Upper lobe of right lung (tissue), 1 donor: ENCODE measurements around the gene AKT3. TPM values are rescaled to one million over a fixed set of nuclear protein-coding genes. Genes with fewer than 3 reads are reported as not detected.

ENCODE experiments used
- ATAC-seq: fragments of 200-7000 bp; cut with Tn5 transposase; one replicate; pipeline ENCODE4 v1.9.1; 2020; ENCODE audit warnings: mild to moderate bottlenecking, moderate library complexity
- DNase-seq: peaks from one replicate; pipeline ENCODE4 v3.0.0-alpha.2; 2020
- H3K27ac ChIP-seq: fragments of 200-600 bp; one replicate; pipeline ENCODE4 v1.8.0; 2022
- H3K27me3 ChIP-seq: fragments of 200-600 bp; one replicate; pipeline ENCODE4 v1.8.0; 2022; ENCODE audit warnings: mild to moderate bottlenecking
- H3K36me3 ChIP-seq: fragments of 200-600 bp; one replicate; pipeline ENCODE4 v1.8.0; 2022
- H3K4me1 ChIP-seq: fragments of 200-600 bp; one replicate; pipeline ENCODE4 v1.8.0; 2022
- H3K4me3 ChIP-seq: fragments of 200-600 bp; one replicate; pipeline ENCODE4 v1.8.0; 2022; ENCODE audit warnings: mild to moderate bottlenecking
- H3K9me3 ChIP-seq: fragments of 200-600 bp; one replicate; pipeline ENCODE4 v1.8.0; 2022
- CTCF ChIP-seq: fragments of 200-600 bp; IDR thresholded peaks from one replicate; pipeline ENCODE4 v1.8.0; 2022; ENCODE audit warnings: antibody characterized with exemption
- intact Hi-C: fragments of 100-400 bp; cut with DNase I; formaldehyde crosslinking; loops from one replicate; pipeline ENCODE4 v1.11.0; 2022
- total RNA-seq: library from RNA; stranded (reverse); fragmentation: NEBNext Ultra II Directional; extraction: Animal tissue kit (Norgen Biotek cat#: 25700); gene quantifications from one replicate; pipeline ENCODE4 v1.2.1, GENCODE V29; 2021
- donor health status: DM: no; HTN: yes; CAD: no; lungs with severe emphysema.

Gene AKT3
- total RNA-seq, 1 donor from 2014 or later: 64.6 TPM

GRCh38 chr1:243489681-243490546 lies 360.1 kb downstream of the AKT3 start:
- Histone ChIP-seq H3K4me3 (no peak overlapping the region), H3K9me3 (no peaks in the 10 kb centered on the region), H3K27ac (peak overlapping the region; percentile 14), H3K4me1 (peaks cover 7% of the 10 kb centered on the region), H3K27me3 (no peaks in the 10 kb centered on the region), H3K36me3 (peaks cover 14% of the 10 kb centered on the region)
- no peak for TF ChIP-seq CTCF
- intact Hi-C loops: no loop called here
- DNase-seq (no peak), ATAC-seq (no peak)

GRCh38 chr1:243489158-243489527 lies 360.9 kb downstream of the AKT3 start:
- intact Hi-C loops: no loop called here
- Histone ChIP-seq H3K27me3 (no peaks in the 10 kb centered on the region), H3K4me3 (no peak overlapping the region), H3K9me3 (no peaks in the 10 kb centered on the region), H3K4me1 (peaks cover 4% of the 10 kb centered on the region), H3K36me3 (peaks cover 14% of the 10 kb centered on the region), H3K27ac (no peak overlapping the region)
- DNase-seq: no peak
- no peak for ATAC-seq
- no peak for TF ChIP-seq CTCF

- H3K36me3 ChIP-seq: peaks cover 14% of the 10 kb centered on the region
- H3K4me1 ChIP-seq: peaks cover 4% of the 10 kb centered on the region
- no peaks in the 10 kb centered on the region for H3K27me3 ChIP-seq
- intact Hi-C loops: no loop called here
- H3K9me3 ChIP-seq: no peaks in the 10 kb centered on the region
- TF ChIP-seq CTCF: no peak
- H3K27ac ChIP-seq: no peak overlapping the region
- H3K4me3 ChIP-seq: no peak overlapping the region
- no peak for ATAC-seq
- no peak for DNase-seq
Measured at GRCh38 chr1:243488459-243489157, 361.4 kb downstream of the AKT3 start.

GRCh38 chr1:243487649-243488227 lies 362.3 kb downstream of the AKT3 start:
- Histone ChIP-seq H3K27me3 (no peaks in the 10 kb centered on the region), H3K9me3 (no peaks in the 10 kb centered on the region), H3K27ac (no peak overlapping the region), H3K4me1 (peaks cover 4% of the 10 kb centered on the region), H3K36me3 (peaks cover 14% of the 10 kb centered on the region), H3K4me3 (no peak overlapping the region)
- no peak for TF ChIP-seq CTCF
- ATAC-seq: peak; percentile 50
- DNase-seq: no peak
- intact Hi-C loops: no loop called here

- H3K27me3 ChIP-seq: no peaks in the 10 kb centered on the region
- intact Hi-C loops: no loop called here
- no peak overlapping the region for H3K4me3 ChIP-seq
- ATAC-seq (no peak), DNase-seq (no peak)
- H3K27ac ChIP-seq: no peak overlapping the region
- peaks cover 14% of the 10 kb centered on the region for H3K36me3 ChIP-seq
- H3K4me1 ChIP-seq: peaks cover 9% of the 10 kb centered on the region
- no peak for TF ChIP-seq CTCF
- no peaks in the 10 kb centered on the region for H3K9me3 ChIP-seq
Measured at GRCh38 chr1:243487036-243487648, 362.9 kb downstream of the AKT3 start.
